OCI-LY7 (cell line): Measurements from ENCODE around the gene RPL38.

Source experiments
- EZH2phosphoT487 ChIP-seq: fragments of 200-600 bp; sonication (generic); IDR thresholded peaks from 2 replicates; pipeline ENCODE4 v1.6.1; 2018; ENCODE audit warnings: low read depth, borderline replicate concordance, mild to moderate bottlenecking, mixed run types, antibody characterized with exemption, low read length, moderate library complexity, mixed read lengths
- TF ChIP-seq, protein P1 (sequence below): fragments of 200-600 bp; sonication (generic); conservative IDR thresholded peaks from 2 replicates; pipeline ENCODE4 v1.5.1; 2014; ENCODE audit warnings: mild to moderate bottlenecking, antibody characterized with exemption, low read length, moderate library complexity, mixed read lengths

GRCh38 chr17:74190807-74191406 lies 12.6 kb upstream of the RPL38 start:
- TF ChIP-seq, protein P1, sequence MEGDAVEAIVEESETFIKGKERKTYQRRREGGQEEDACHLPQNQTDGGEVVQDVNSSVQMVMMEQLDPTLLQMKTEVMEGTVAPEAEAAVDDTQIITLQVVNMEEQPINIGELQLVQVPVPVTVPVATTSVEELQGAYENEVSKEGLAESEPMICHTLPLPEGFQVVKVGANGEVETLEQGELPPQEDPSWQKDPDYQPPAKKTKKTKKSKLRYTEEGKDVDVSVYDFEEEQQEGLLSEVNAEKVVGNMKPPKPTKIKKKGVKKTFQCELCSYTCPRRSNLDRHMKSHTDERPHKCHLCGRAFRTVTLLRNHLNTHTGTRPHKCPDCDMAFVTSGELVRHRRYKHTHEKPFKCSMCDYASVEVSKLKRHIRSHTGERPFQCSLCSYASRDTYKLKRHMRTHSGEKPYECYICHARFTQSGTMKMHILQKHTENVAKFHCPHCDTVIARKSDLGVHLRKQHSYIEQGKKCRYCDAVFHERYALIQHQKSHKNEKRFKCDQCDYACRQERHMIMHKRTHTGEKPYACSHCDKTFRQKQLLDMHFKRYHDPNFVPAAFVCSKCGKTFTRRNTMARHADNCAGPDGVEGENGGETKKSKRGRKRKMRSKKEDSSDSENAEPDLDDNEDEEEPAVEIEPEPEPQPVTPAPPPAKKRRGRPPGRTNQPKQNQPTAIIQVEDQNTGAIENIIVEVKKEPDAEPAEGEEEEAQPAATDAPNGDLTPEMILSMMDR = no peak
- TF ChIP-seq EZH2phosphoT487 = no peak
